Fibroblast of lung (primary cell): Measurements from ENCODE around the gene HMGCS2. TPM values are rescaled to one million over a fixed set of nuclear protein-coding genes. Genes with fewer than 3 reads are reported as not detected.

Experiments
- DNase-seq, 2 donors: peaks; one replicate each; pipeline versions ENCODE4 v3.0.0 to v3.0.0-alpha.2; 2010; ENCODE audit warnings: low read depth in 2 of 2
- H2AFZ ChIP-seq: 2 replicates; pipeline ENCODE4 v1.5.1; 2012; ENCODE audit warnings: low read length, control low read depth, inconsistent platforms
- H3K27ac ChIP-seq: 2 replicates; pipeline ENCODE4 v1.5.1; 2011; ENCODE audit warnings: low read length, control low read depth; ENCODE audit not compliant: insufficient read depth
- H3K27me3 ChIP-seq: 2 replicates; pipeline ENCODE4 v1.5.1; 2011; ENCODE audit warnings: mild to moderate bottlenecking, low read length; ENCODE audit not compliant: control insufficient read depth, insufficient read depth
- H3K36me3 ChIP-seq: 2 replicates; pipeline ENCODE4 v1.5.1; 2011; ENCODE audit warnings: low read length; ENCODE audit not compliant: control insufficient read depth, insufficient read depth
- H3K4me1 ChIP-seq: 2 replicates; pipeline ENCODE4 v1.5.1; 2011; ENCODE audit warnings: low read length; ENCODE audit not compliant: control insufficient read depth, insufficient read depth; ENCODE audit errors: extremely low read depth
- H3K4me2 ChIP-seq: 2 replicates; pipeline ENCODE4 v1.5.1; 2011; ENCODE audit warnings: low read length, control low read depth; ENCODE audit not compliant: insufficient read depth; ENCODE audit errors: extremely low read depth
- H3K4me3 ChIP-seq, 4 experiments: fragments of 200-600 bp in 1 of 4; sonication (generic) in 1 of 4; replicated peaks in 1 of 4; 2 replicates each; pipeline ENCODE4 v1.5.1; 2011 to 2016; ENCODE audit warnings: low read length in 4 of 4, low read depth in 3 of 4, mild to moderate bottlenecking in 3 of 4, control low read depth in 2 of 4, inconsistent platforms in 1 of 4, mixed read lengths in 1 of 4; ENCODE audit not compliant: insufficient read depth in 1 of 4; ENCODE audit errors: control extremely low read depth in 1 of 4
- H3K79me2 ChIP-seq: 2 replicates; pipeline ENCODE4 v1.5.1; 2012; ENCODE audit warnings: mild to moderate bottlenecking, low read length, inconsistent platforms; ENCODE audit not compliant: control insufficient read depth, insufficient read depth
- H3K9ac ChIP-seq: 2 replicates; pipeline ENCODE4 v1.5.1; 2011; ENCODE audit warnings: mild to moderate bottlenecking, low read length, control low read depth; ENCODE audit not compliant: insufficient read depth
- H3K9me3 ChIP-seq: 2 replicates; pipeline ENCODE4 v1.5.1; 2012; ENCODE audit warnings: low read depth, low read length; ENCODE audit not compliant: control insufficient read depth, insufficient read depth
- H4K20me1 ChIP-seq: 2 replicates; pipeline ENCODE4 v1.5.1; 2011; ENCODE audit warnings: low read length; ENCODE audit not compliant: control insufficient read depth, insufficient read depth; ENCODE audit errors: extremely low read depth
- CTCF ChIP-seq, 2 donors: IDR thresholded peaks in 1 of 2; conservative IDR thresholded peaks in 1 of 2; 1 replicate in 1 of 2; 2 replicates in 1 of 2; pipeline ENCODE4 v1.5.1; 2011 to 2012; ENCODE audit warnings: low read length in 2 of 2, control low read depth in 1 of 2, inconsistent platforms in 1 of 2, low read depth in 1 of 2, mild to moderate bottlenecking in 1 of 2
- EZH2 ChIP-seq: IDR thresholded peaks from 2 replicates; pipeline ENCODE4 v1.5.1; 2012; ENCODE audit warnings: low read length, control low read depth, mild to moderate bottlenecking; ENCODE audit errors: missing control alignments
- polyA plus RNA-seq, 2 donors: library from polyadenylated mRNA; depleted of rRNA in 1 of 2; stranded (reverse) in 1 of 2; unstranded in 1 of 2; fragments of >200 nt; gene quantifications; 2 replicates each; pipeline ENCODE4 v1.2.1, GENCODE V29; 2011 to 2012; ENCODE audit warnings: missing spikeins in 1 of 2
- total RNA-seq: library from RNA; depleted of rRNA; stranded (reverse); fragments of >200 nt; gene quantifications from 2 replicates; pipeline ENCODE4 v1.2.1, GENCODE V29; 2014

Gene HMGCS2
- total and polyA plus RNA-seq, 2 donors (not counting 1 experiment from before 2014, with no cell fraction given) = not detected

GRCh38 chr1:119808491-119808890 is 39.8 kb upstream of the HMGCS2 start:
- Histone ChIP-seq H3K4me1 (no peaks in the 10 kb centered on the region), H3K27ac (no peak overlapping the region), H3K79me2 (no peaks in the 10 kb centered on the region), H4K20me1 (no peaks in the 10 kb centered on the region), H3K9me3 (no peaks in the 10 kb centered on the region), H3K36me3 (no peaks in the 10 kb centered on the region), H2AFZ (no peak overlapping the region), H3K9ac (no peak overlapping the region), H3K4me3 (no peak overlapping the region), H3K27me3 (peaks cover 18% of the 10 kb centered on the region), H3K4me2 (no peak overlapping the region)
- TF ChIP-seq CTCF (conservative IDR thresholded peaks at IDR 0.05 in 1 of 2, IDR thresholded peaks at IDR 0.05 in 1 of 2; ENCODE audit: low read depth in 1 of 2, low read length in 2 of 2) (no peak), EZH2 (no peak)
- DNase-seq = peak in 1 of 2 donors; percentile 36

- no peak overlapping the region for H3K4me3 ChIP-seq
- H3K27ac ChIP-seq = no peak overlapping the region
- no peaks in the 10 kb centered on the region for H3K9me3 ChIP-seq
- DNase-seq = no peak
- no peaks in the 10 kb centered on the region for H3K79me2 ChIP-seq
- H4K20me1 ChIP-seq = no peaks in the 10 kb centered on the region
- H2AFZ ChIP-seq = no peak overlapping the region
- no peaks in the 10 kb centered on the region for H3K4me1 ChIP-seq
- no peak overlapping the region for H3K9ac ChIP-seq
- no peak overlapping the region for H3K4me2 ChIP-seq
- no peaks in the 10 kb centered on the region for H3K36me3 ChIP-seq
- H3K27me3 ChIP-seq = peaks cover 18% of the 10 kb centered on the region
- TF ChIP-seq CTCF (conservative IDR thresholded peaks at IDR 0.05 in 1 of 2, IDR thresholded peaks at IDR 0.05 in 1 of 2; ENCODE audit: low read depth in 1 of 2, low read length in 2 of 2) (no peak), EZH2 (no peak)
Measured at GRCh38 chr1:119806489-119806888, 37.8 kb upstream of the HMGCS2 start.

GRCh38 chr1:119805746-119806145 is 37.0 kb upstream of the HMGCS2 start:
- H3K27ac ChIP-seq = no peak overlapping the region
- no peak overlapping the region for H3K4me3 ChIP-seq
- no peak overlapping the region for H2AFZ ChIP-seq
- H3K9me3 ChIP-seq = no peaks in the 10 kb centered on the region
- H3K36me3 ChIP-seq = no peaks in the 10 kb centered on the region
- no peak overlapping the region for H3K9ac ChIP-seq
- no peak for DNase-seq
- H4K20me1 ChIP-seq = no peaks in the 10 kb centered on the region
- no peaks in the 10 kb centered on the region for H3K4me1 ChIP-seq
- no peak overlapping the region for H3K4me2 ChIP-seq
- no peak for TF ChIP-seq EZH2
- no peak for TF ChIP-seq CTCF (conservative IDR thresholded peaks at IDR 0.05 in 1 of 2, IDR thresholded peaks at IDR 0.05 in 1 of 2; ENCODE audit: low read depth in 1 of 2, low read length in 2 of 2)
- H3K27me3 ChIP-seq = peaks cover 21% of the 10 kb centered on the region
- no peaks in the 10 kb centered on the region for H3K79me2 ChIP-seq
